ENCODE data around the gene SOX6. TPM values are rescaled to one million over a fixed set of nuclear protein-coding genes. Genes with fewer than 3 reads are reported as not detected.
"Not testable (repeated sequence)": the region's sequence is repeated elsewhere in the genome, so short reads cannot be mapped to it uniquely, and the experiment has no call there.

SOX6 gene
- total RNA-seq, 4 donors from 2014 or later: 25.3 to 42.3 (median 37.4) TPM

- H3K4me1 ChIP-seq: no peaks in the 10 kb centered on the region
- no peaks in the 10 kb centered on the region for H3K27me3 ChIP-seq
- H3K4me3 ChIP-seq: no peak overlapping the region
- ATAC-seq (no peak), DNase-seq (no peak)
- in situ Hi-C loops (cut with MboI; ENCODE audit: low sequenced_read_pairs in 4 of 4) (no loop called here), intact Hi-C loops (cut with DNase I; ENCODE audit: low total_unique reads) (no loop called here)
- TF ChIP-seq POLR2A (IDR thresholded peaks at IDR 0.05) (no peak), CTCF (IDR thresholded peaks at IDR 0.05 in 4 of 5, conservative IDR thresholded peaks at IDR 0.05 in 1 of 5) (no peak)
- no peaks in the 10 kb centered on the region for H3K9me3 ChIP-seq
- H3K27ac ChIP-seq: no peak overlapping the region
- H3K36me3 ChIP-seq: no peaks in the 10 kb centered on the region
These were observed 433.2 kb downstream of the SOX6 start for GRCh38 chr11:15923183-15923582.

GRCh38 chr11:15922745-15923144, 433.6 kb downstream of the SOX6 start:
- H3K36me3 ChIP-seq; H3K27me3 ChIP-seq; H3K4me3 ChIP-seq; H3K4me1 ChIP-seq; in situ Hi-C loops (cut with MboI; ENCODE audit: low sequenced_read_pairs in 4 of 4); H3K9me3 ChIP-seq; DNase-seq; H3K27ac ChIP-seq; ATAC-seq; intact Hi-C loops (cut with DNase I; ENCODE audit: low total_unique reads): not testable (repeated sequence)

- H3K4me3 ChIP-seq: no peak overlapping the region
- no peaks in the 10 kb centered on the region for H3K36me3 ChIP-seq
- in situ Hi-C loops (cut with MboI; ENCODE audit: low sequenced_read_pairs in 4 of 4): no loop called here
- H3K27ac ChIP-seq: no peak overlapping the region
- intact Hi-C loops (cut with DNase I; ENCODE audit: low total_unique reads): no loop called here
- TF ChIP-seq CTCF (IDR thresholded peaks at IDR 0.05 in 4 of 5, conservative IDR thresholded peaks at IDR 0.05 in 1 of 5) (no peak), POLR2A (IDR thresholded peaks at IDR 0.05) (no peak)
- H3K4me1 ChIP-seq: no peaks in the 10 kb centered on the region
- H3K9me3 ChIP-seq: no peaks in the 10 kb centered on the region
- H3K27me3 ChIP-seq: no peaks in the 10 kb centered on the region
- ATAC-seq (no peak), DNase-seq (no peak)
These were observed 435.3 kb downstream of the SOX6 start for GRCh38 chr11:15920856-15921629.

- DNase-seq (no peak), ATAC-seq (no peak)
- TF ChIP-seq POLR2A (IDR thresholded peaks at IDR 0.05): no peak
- no peak for TF ChIP-seq CTCF (IDR thresholded peaks at IDR 0.05 in 4 of 5, conservative IDR thresholded peaks at IDR 0.05 in 1 of 5)
- no peaks in the 10 kb centered on the region for H3K36me3 ChIP-seq
- no peak overlapping the region for H3K4me3 ChIP-seq
- H3K9me3 ChIP-seq: no peaks in the 10 kb centered on the region
- in situ Hi-C loops (cut with MboI; ENCODE audit: low sequenced_read_pairs in 4 of 4) (no loop called here), intact Hi-C loops (cut with DNase I; ENCODE audit: low total_unique reads) (no loop called here)
- no peaks in the 10 kb centered on the region for H3K27me3 ChIP-seq
- no peaks in the 10 kb centered on the region for H3K4me1 ChIP-seq
- no peak overlapping the region for H3K27ac ChIP-seq
These were observed 437.7 kb downstream of the SOX6 start for GRCh38 chr11:15918674-15919073.

GRCh38 chr11:15918212-15918611, 438.1 kb downstream of the SOX6 start:
- Histone ChIP-seq H3K4me1 (no peaks in the 10 kb centered on the region), H3K9me3 (no peaks in the 10 kb centered on the region), H3K4me3 (no peak overlapping the region), H3K27ac (no peak overlapping the region), H3K27me3 (no peaks in the 10 kb centered on the region), H3K36me3 (no peaks in the 10 kb centered on the region)
- DNase-seq (no peak), ATAC-seq (no peak)
- intact Hi-C loops (cut with DNase I; ENCODE audit: low total_unique reads) (no loop called here), in situ Hi-C loops (cut with MboI; ENCODE audit: low sequenced_read_pairs in 4 of 4) (no loop called here)
- TF ChIP-seq CTCF (IDR thresholded peaks at IDR 0.05 in 4 of 5, conservative IDR thresholded peaks at IDR 0.05 in 1 of 5): no peak
- no peak for TF ChIP-seq POLR2A (IDR thresholded peaks at IDR 0.05)
